CD8-positive, alpha-beta memory T cell (primary cell): ENCODE results near the gene LIMK2. TPM values are rescaled to one million over a fixed set of nuclear protein-coding genes. Genes with fewer than 3 reads are reported as not detected.
A peak's percentile ranks its signal among the peaks of the same experiment; 100 is the strongest.

Experiments used
- CTCF ChIA-PET: fragments of 350-600 bp; sonication (Branson Sonifier 250); formaldehyde crosslinking; loops from one replicate; lab custom pipeline; 2021; ENCODE audit warnings: antibody characterized with exemption; lab: Charles Lee
- POLR2A ChIA-PET: fragments of 350-600 bp; sonication (Branson Sonifier 250); formaldehyde crosslinking; loops from one replicate; lab custom pipeline; 2021; ENCODE audit warnings: antibody characterized with exemption; lab: Charles Lee
- DNase-seq, 5 donors: peaks; one replicate each; pipeline versions ENCODE4 v3.0.0 to v3.0.0-alpha.2; 2020 to 2022; ENCODE audit warnings: mixed read lengths in 1 of 5
- H3K27ac ChIP-seq: one replicate; pipeline ENCODE4 v1.7.0; 2013; ENCODE audit warnings: low read depth, mild to moderate bottlenecking, low read length, moderate library complexity
- H3K27me3 ChIP-seq: 2 replicates; pipeline ENCODE4 v1.7.0; 2013; ENCODE audit warnings: low read length, mild to moderate bottlenecking; ENCODE audit not compliant: insufficient read depth, poor library complexity, severe bottlenecking
- H3K36me3 ChIP-seq: 2 replicates; pipeline ENCODE4 v1.7.0; 2013; ENCODE audit warnings: mild to moderate bottlenecking, low read length, moderate library complexity; ENCODE audit not compliant: insufficient read depth
- H3K4me1 ChIP-seq: 2 replicates; pipeline ENCODE4 v1.7.0; 2013; ENCODE audit warnings: mild to moderate bottlenecking, low read length, moderate library complexity; ENCODE audit not compliant: insufficient read depth
- H3K4me3 ChIP-seq: 2 replicates; pipeline ENCODE4 v1.7.0; 2013; ENCODE audit warnings: mild to moderate bottlenecking, low read length
- H3K9me3 ChIP-seq: 2 replicates; pipeline ENCODE4 v1.7.0; 2013; ENCODE audit warnings: mild to moderate bottlenecking, low read length
- H3K27ac Mint-ChIP-seq, 8 donors: one replicate each; pipeline ENCODE4 v1.8.0; 2020 to 2021; ENCODE audit warnings: mixed read lengths in 8 of 8, mild to moderate bottlenecking in 6 of 8, inconsistent platforms in 3 of 8, moderate library complexity in 3 of 8
- H3K27me3 Mint-ChIP-seq, 2 donors: one replicate each; pipeline ENCODE4 v1.8.0; 2020 to 2021; ENCODE audit warnings: mixed read lengths in 2 of 2, mild to moderate bottlenecking in 1 of 2, moderate library complexity in 1 of 2
- H3K36me3 Mint-ChIP-seq, 3 donors: one replicate each; pipeline ENCODE4 v1.8.0; 2020 to 2021; ENCODE audit warnings: mixed read lengths in 3 of 3, inconsistent platforms in 1 of 3, mild to moderate bottlenecking in 1 of 3
- H3K4me1 Mint-ChIP-seq, 3 donors: one replicate each; pipeline ENCODE4 v1.8.0; 2020 to 2021; ENCODE audit warnings: mixed read lengths in 3 of 3, inconsistent platforms in 1 of 3, mild to moderate bottlenecking in 1 of 3
- H3K4me3 Mint-ChIP-seq, 7 donors: one replicate each; pipeline ENCODE4 v1.8.0; 2020 to 2021; ENCODE audit warnings: mixed read lengths in 7 of 7, mild to moderate bottlenecking in 6 of 7, moderate library complexity in 4 of 7, inconsistent platforms in 2 of 7
- H3K9me3 Mint-ChIP-seq, 5 donors: one replicate each; pipeline ENCODE4 v1.8.0; 2020 to 2022; ENCODE audit warnings: mixed read lengths in 5 of 5, mild to moderate bottlenecking in 3 of 5, moderate library complexity in 2 of 5, inconsistent platforms in 1 of 5
- polyA plus RNA-seq: library from polyadenylated mRNA; unstranded; fragments of 300-500 nt; fragmentation: Illumina TruSeq; gene quantifications from one replicate; pipeline ENCODE4 v1.2.3, GENCODE V29; 2021
- total RNA-seq, 2 experiments: library from RNA; stranded (reverse); gene quantifications; one replicate each; pipeline ENCODE4 v1.2.3, GENCODE V29; 2021

Gene LIMK2
- total and polyA plus RNA-seq, 3 experiments from 2014 or later, result 19.0 to 27.7 (median 25.1) TPM

DNA sequence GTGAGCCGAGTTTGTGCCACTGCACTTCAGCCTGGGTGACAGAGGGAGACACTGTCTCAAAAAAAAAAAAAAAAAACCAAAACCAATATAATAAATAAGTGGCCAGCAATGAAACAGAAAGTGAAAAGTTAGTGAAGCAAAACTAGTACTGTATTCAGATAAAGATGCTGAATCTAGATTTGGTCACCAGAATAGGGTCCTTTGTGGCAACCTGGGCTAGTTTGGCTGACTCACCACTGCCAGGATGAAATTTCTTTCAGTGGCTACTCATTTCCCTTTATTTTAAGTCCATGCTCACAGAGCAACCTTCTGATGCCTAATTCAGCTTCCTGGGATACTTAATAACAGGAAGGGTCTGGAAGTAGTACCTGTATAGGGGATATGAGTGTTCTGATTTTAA, 26.0 kb downstream of the LIMK2 start:
- H3K27ac Mint-ChIP-seq, result peak overlapping the region in 1 of 8 donors; percentile 64
- ChIA-PET POLR2A (no interaction called here), CTCF (no interaction called here)
- peaks cover under 1% of the 10 kb centered on the region for H3K36me3 ChIP-seq
- H3K27me3 ChIP-seq, result no peaks in the 10 kb centered on the region
- H3K4me1 Mint-ChIP-seq, result peaks cover 5 to 35% (median 10%) of the 10 kb centered on the region in 3 donors
- H3K4me3 Mint-ChIP-seq, result no peak overlapping the region
- H3K36me3 Mint-ChIP-seq, result peaks cover 0 to 19% (median 18%) of the 10 kb centered on the region in 3 donors
- no peak for DNase-seq
- no peaks in the 10 kb centered on the region for H3K9me3 Mint-ChIP-seq
- H3K9me3 ChIP-seq, result no peaks in the 10 kb centered on the region
- no peaks in the 10 kb centered on the region for H3K27me3 Mint-ChIP-seq
- H3K4me3 ChIP-seq, result no peak overlapping the region
- peaks cover under 1% of the 10 kb centered on the region for H3K4me1 ChIP-seq
- no peak overlapping the region for H3K27ac ChIP-seq

DNA sequence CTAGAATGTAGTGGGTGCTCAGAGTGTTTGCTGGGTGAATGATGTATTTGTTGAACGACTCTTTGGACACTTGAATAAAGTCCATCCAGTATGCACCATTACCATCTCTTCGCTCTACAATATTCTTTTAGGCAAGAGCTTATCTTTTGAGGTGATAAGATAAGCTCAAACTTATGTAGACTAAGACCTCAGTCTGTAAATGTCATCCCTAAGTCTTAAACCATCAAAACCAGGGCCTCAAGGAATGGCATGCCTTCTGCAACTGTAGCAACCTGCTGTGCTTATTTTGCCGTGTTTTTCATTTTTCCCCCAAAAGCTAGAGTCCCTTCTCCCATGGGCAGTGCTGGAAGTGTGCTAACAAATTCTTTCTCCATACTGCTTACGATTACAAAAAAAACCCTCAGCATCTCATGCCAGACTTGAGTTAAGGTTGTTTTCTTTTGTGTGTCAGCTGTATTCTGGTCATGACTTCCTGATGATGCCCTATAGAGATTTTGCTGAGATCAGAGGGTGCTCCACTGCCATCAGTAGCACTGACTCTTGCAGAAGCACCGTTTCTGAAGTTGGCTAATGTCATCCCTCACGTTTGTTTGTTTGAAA, 27.8 kb downstream of the LIMK2 start:
- Mint-ChIP-seq H3K4me3 (no peak overlapping the region), H3K27me3 (no peaks in the 10 kb centered on the region), H3K36me3 (peaks cover 0 to 16% (median 15%) of the 10 kb centered on the region in 3 donors), H3K4me1 (peaks cover 2 to 39% (median 24%) of the 10 kb centered on the region in 3 donors), H3K9me3 (no peaks in the 10 kb centered on the region), H3K27ac (peak overlapping the region in 2 of 8 donors; percentile 39 to 68)
- ChIA-PET POLR2A (no interaction called here), CTCF (interaction anchor here (0.8 to 1.6 kb wide), 2 partner anchors 28 to 32 kb away, joined by 3 read pairs; partner anchors contain the start of gene LIMK2)
- no peaks in the 10 kb centered on the region for H3K9me3 ChIP-seq
- no peak overlapping the region for H3K4me3 ChIP-seq
- H3K27ac ChIP-seq, result no peak overlapping the region
- no peak for DNase-seq
- no peaks in the 10 kb centered on the region for H3K4me1 ChIP-seq
- no peaks in the 10 kb centered on the region for H3K27me3 ChIP-seq
- H3K36me3 ChIP-seq, result no peaks in the 10 kb centered on the region

DNA sequence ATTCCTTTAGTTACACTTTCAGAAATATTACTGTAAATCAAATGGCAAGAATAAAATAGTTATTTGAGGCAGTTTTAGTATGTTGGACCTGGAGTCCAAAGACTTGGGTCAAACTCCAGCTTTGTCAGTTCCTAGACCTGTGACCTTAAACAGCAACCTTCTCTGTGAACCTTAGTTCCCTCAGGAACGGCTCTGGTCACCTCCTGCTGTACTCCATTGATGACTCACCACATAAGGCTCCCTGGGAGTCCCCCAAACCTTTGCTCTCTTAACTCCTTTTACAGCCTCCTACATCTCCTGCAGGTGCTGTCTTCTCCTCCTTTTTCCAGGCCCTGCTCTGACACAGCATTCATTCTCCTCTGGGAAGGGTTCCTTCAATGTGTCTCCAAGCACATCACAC, 29.1 kb downstream of the LIMK2 start:
- Mint-ChIP-seq H3K27ac (peak overlapping the region in 3 of 8 donors; percentile 16 to 69 (median 22)), H3K4me3 (no peak overlapping the region), H3K9me3 (no peaks in the 10 kb centered on the region), H3K4me1 (peaks cover 3 to 36% (median 30%) of the 10 kb centered on the region in 3 donors), H3K27me3 (no peaks in the 10 kb centered on the region), H3K36me3 (peaks cover 0 to 14% (median 14%) of the 10 kb centered on the region in 3 donors)
- ChIA-PET POLR2A (no interaction called here), CTCF (interaction anchor here (0.9 kb wide), 1 partner anchor 18 kb away, joined by 3 read pairs; no protein-coding TSS in a partner anchor)
- Histone ChIP-seq H3K4me3 (no peak overlapping the region), H3K27me3 (no peaks in the 10 kb centered on the region), H3K4me1 (no peaks in the 10 kb centered on the region), H3K36me3 (no peaks in the 10 kb centered on the region), H3K27ac (no peak overlapping the region), H3K9me3 (no peaks in the 10 kb centered on the region)
- DNase-seq, result no peak

DNA sequence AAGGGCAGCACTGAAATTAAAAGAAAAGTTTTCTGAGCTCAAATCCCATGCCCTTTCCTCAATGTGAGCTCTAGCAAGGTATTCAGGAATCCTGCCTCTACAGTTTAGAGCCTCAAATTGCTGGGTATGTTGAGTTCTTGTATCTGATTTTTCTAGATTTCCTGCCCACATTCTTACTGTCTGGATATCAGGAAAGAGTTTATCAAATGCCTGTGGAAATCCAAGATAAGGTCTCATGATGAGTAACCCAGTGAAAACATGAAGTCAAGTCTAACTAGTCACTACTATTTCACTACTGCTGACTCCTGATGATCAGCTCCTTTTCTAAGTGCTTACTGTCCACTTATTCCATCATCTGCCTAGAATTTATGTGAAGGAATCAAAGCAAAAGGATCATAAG, 29.8 kb downstream of the LIMK2 start:
- ChIA-PET CTCF (interaction anchor here (0.9 to 1.4 kb wide), 3 partner anchors 9 to 18 kb away, joined by 3 read pairs; no protein-coding TSS in a partner anchor), POLR2A (no interaction called here)
- Mint-ChIP-seq H3K36me3 (peaks cover 0 to 14% (median 14%) of the 10 kb centered on the region in 3 donors), H3K9me3 (no peaks in the 10 kb centered on the region), H3K4me1 (peaks cover 6 to 40% (median 34%) of the 10 kb centered on the region in 3 donors), H3K4me3 (no peak overlapping the region), H3K27me3 (no peaks in the 10 kb centered on the region), H3K27ac (peak overlapping the region in 1 of 8 donors; percentile 12)
- Histone ChIP-seq H3K9me3 (no peaks in the 10 kb centered on the region), H3K4me3 (no peak overlapping the region), H3K27ac (no peak overlapping the region), H3K27me3 (no peaks in the 10 kb centered on the region), H3K36me3 (no peaks in the 10 kb centered on the region), H3K4me1 (no peaks in the 10 kb centered on the region)
- DNase-seq, result no peak

DNA sequence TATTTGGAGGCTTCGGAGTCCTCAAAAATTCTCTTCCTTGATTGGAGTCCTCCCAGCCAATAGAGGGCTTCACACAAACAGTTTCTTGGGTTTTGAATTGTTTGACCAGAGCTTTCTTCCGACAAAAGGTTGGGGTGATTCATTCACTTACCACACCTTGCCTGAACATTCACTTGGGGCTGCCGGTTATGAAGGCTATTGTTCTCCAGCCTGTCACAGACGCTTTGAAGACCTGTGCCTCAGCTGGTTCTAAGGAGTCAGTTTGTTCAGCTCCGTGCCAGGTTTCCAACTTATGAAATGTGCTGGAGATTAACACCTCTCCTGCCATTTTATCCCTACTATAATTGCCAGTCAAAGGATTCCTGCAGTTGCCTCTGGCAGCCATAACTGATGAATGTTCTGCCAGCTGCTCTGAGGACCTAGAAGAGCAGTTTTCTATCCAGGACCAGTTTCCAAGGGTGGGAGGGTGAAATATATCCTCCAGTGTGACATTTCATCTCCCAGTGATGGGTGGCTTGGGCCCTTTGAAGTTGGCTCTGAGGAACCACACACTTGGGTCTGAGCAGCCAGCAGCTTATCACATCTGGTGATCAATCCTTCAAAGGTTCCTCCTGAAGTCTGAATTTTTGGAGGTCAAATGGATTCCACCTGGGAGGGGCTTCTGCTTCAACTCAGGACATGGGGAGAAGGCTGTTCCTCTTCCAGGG, 31.4 kb downstream of the LIMK2 start:
- CTCF ChIA-PET, result interaction anchor here (0.9 to 1.2 kb wide), 2 partner anchors 12 to 32 kb away, joined by 3 read pairs; no protein-coding TSS in a partner anchor
- peaks cover 0 to 14% (median 13%) of the 10 kb centered on the region in 3 donors for H3K36me3 Mint-ChIP-seq
- DNase-seq, result no peak
- no peak overlapping the region for H3K27ac ChIP-seq
- no peaks in the 10 kb centered on the region for H3K9me3 Mint-ChIP-seq
- H3K4me3 ChIP-seq, result no peak overlapping the region
- H3K27ac Mint-ChIP-seq, result peak overlapping the region in 1 of 8 donors; percentile 86
- H3K27me3 Mint-ChIP-seq, result no peaks in the 10 kb centered on the region
- peaks cover 14 to 50% (median 48%) of the 10 kb centered on the region in 3 donors for H3K4me1 Mint-ChIP-seq
- no peak overlapping the region for H3K4me3 Mint-ChIP-seq
- H3K36me3 ChIP-seq, result no peaks in the 10 kb centered on the region
- no peaks in the 10 kb centered on the region for H3K27me3 ChIP-seq
- no peaks in the 10 kb centered on the region for H3K9me3 ChIP-seq
- H3K4me1 ChIP-seq, result peaks cover 10% of the 10 kb centered on the region
- POLR2A ChIA-PET, result no interaction called here

DNA sequence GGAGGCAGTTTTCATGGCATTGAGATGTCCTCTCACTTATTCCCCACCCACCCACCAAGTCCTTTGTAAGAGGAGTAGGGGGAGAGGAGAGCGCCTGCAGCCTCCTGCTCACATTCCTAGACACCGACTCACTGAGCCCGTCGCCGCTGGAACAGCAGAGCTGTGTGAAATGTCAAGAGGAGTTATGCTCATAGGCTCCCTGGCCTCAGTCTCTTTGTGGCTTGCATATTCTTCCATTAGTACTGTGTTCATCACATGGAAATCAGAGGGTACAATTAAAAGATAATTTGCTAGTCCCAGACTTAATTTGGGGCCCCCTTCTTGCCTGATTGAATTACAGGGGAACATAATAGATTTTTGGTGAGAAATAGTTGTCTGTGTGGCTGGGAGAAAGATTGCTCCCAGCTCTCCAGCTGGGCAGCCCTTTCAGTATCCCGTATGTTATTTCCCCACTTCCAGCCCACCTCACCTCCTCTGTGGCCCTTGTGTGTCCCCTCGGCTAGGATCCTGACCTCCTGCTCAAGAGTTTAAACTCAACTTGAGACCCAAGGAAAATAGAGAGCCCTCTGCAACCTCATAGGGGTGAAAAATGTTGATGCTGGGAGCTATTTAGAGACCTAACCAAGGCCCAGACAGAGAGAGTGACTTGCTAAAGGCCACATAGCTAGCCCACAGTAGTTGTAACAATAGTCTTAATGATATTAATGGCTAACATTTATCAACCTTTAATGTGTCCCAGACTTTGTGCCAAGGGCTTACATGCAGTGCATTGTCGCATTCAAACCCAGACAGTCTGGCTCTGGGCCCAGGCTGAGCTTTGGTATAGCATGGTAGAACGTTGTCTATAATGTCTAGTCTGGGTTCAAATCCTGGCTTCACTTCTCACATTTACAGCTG, 32.2 kb downstream of the LIMK2 start:
- Mint-ChIP-seq H3K4me1 (peaks cover 14 to 54% (median 51%) of the 10 kb centered on the region in 3 donors), H3K27ac (peak overlapping the region in 4 of 8 donors; percentile 1 to 68 (median 16)), H3K27me3 (no peaks in the 10 kb centered on the region), H3K9me3 (no peaks in the 10 kb centered on the region), H3K36me3 (peaks cover 0 to 12% (median 12%) of the 10 kb centered on the region in 3 donors), H3K4me3 (no peak overlapping the region)
- Histone ChIP-seq H3K27ac (no peak overlapping the region), H3K9me3 (no peaks in the 10 kb centered on the region), H3K27me3 (no peaks in the 10 kb centered on the region), H3K4me1 (peaks cover 14% of the 10 kb centered on the region), H3K36me3 (no peaks in the 10 kb centered on the region), H3K4me3 (no peak overlapping the region)
- ChIA-PET POLR2A (no interaction called here), CTCF (interaction anchor here (0.9 to 1.8 kb wide), 3 partner anchors 29 to 69 kb away, joined by 3 to 5 read pairs (median 3); no protein-coding TSS in a partner anchor)
- DNase-seq, result no peak

DNA sequence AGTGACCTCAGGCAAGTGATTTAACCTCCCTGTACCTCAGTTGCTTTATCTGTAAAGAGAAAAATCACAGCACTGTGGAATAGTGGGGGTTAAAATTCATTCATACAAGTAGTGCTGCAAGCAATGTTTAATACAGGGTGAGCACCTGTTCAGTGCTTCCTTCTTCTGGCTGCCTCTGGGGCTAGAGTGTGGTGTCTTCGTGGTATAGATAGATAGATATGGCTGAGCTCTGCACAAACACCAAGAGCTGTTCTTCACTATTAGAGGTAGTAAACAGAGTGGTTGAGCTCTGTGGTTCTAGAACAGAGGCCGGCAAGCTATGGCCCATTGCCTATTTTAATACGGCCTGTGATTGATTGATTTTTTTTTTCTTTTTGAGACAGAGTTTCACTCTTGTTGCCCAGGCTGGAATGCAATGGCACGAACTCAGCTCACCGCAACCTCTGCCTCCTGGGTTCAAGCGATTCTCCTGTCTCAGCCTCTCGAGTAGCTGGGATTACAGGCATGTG, 32.9 kb downstream of the LIMK2 start:
- H3K27ac Mint-ChIP-seq, result peak overlapping the region in 3 of 8 donors; percentile 1 to 74 (median 9)
- Histone ChIP-seq H3K27ac (no peak overlapping the region), H3K4me3 (no peak overlapping the region), H3K4me1 (peaks cover 14% of the 10 kb centered on the region), H3K36me3 (no peaks in the 10 kb centered on the region), H3K27me3 (no peaks in the 10 kb centered on the region), H3K9me3 (no peaks in the 10 kb centered on the region)
- ChIA-PET POLR2A (no interaction called here), CTCF (interaction anchor here (1.3 to 1.8 kb wide), 2 partner anchors 28 to 68 kb away, joined by 3 to 5 read pairs; no protein-coding TSS in a partner anchor)
- H3K4me3 Mint-ChIP-seq, result no peak overlapping the region
- no peaks in the 10 kb centered on the region for H3K27me3 Mint-ChIP-seq
- DNase-seq, result no peak
- H3K36me3 Mint-ChIP-seq, result peaks cover 0 to 12% (median 11%) of the 10 kb centered on the region in 3 donors
- no peaks in the 10 kb centered on the region for H3K9me3 Mint-ChIP-seq
- peaks cover 14 to 47% (median 45%) of the 10 kb centered on the region in 3 donors for H3K4me1 Mint-ChIP-seq
